Cardiac fibroblast (primary cell): ENCODE data around the gene MTX1.
"Not testable (repeated sequence)": the region's sequence is repeated elsewhere in the genome, so short reads cannot be mapped to it uniquely, and the experiment has no call there.

Source experiments
- DNase-seq, 2 donors: peaks; one replicate each; pipeline versions ENCODE4 v3.0.0 to v3.0.0-alpha.2; 2010; ENCODE audit warnings: low read depth in 2 of 2
- H3K4me3 ChIP-seq, 2 donors: replicated peaks in 1 of 2; 1 replicate in 1 of 2; 2 replicates in 1 of 2; pipeline ENCODE4 v1.5.1; 2011; ENCODE audit warnings: low read depth in 2 of 2, low read length in 2 of 2, mild to moderate bottlenecking in 2 of 2, moderate library complexity in 1 of 2
- CTCF ChIP-seq: IDR thresholded peaks from one replicate; pipeline ENCODE4 v1.5.1; 2011; ENCODE audit warnings: low read depth, mild to moderate bottlenecking, low read length, inconsistent platforms

Gene MTX1

GRCh38 chr1:155241841-155242264 is 33.4 kb downstream of the MTX1 start:
- no peak for DNase-seq
- no peak overlapping the region for H3K4me3 ChIP-seq
- TF ChIP-seq CTCF, result no peak

GRCh38 chr1:155242805-155243358 is 34.4 kb downstream of the MTX1 start:
- TF ChIP-seq CTCF, result no peak
- peak overlapping the region in 1 of 2 donors; percentile 71 for H3K4me3 ChIP-seq
- DNase-seq, result peak in 1 of 2 donors; percentile 37

GRCh38 chr1:155244368-155245162 is 36.1 kb downstream of the MTX1 start:
- H3K4me3 ChIP-seq, result peak overlapping the region; percentile 65 to 71
- TF ChIP-seq CTCF, result peak; percentile 18
- peak; percentile 100 for DNase-seq

GRCh38 chr1:155245163-155245524 is 36.6 kb downstream of the MTX1 start:
- no peak for DNase-seq
- H3K4me3 ChIP-seq, result peak overlapping the region; percentile 32 to 71
- no peak for TF ChIP-seq CTCF

- DNase-seq, H3K4me3 ChIP-seq: not testable (repeated sequence)
Measured at GRCh38 chr1:155246796-155247195, 38.3 kb downstream of the MTX1 start.

GRCh38 chr1:155247667-155248553 is 39.4 kb downstream of the MTX1 start:
- no peak overlapping the region for H3K4me3 ChIP-seq
- TF ChIP-seq CTCF, result no peak

GRCh38 chr1:155250246-155250632 is 41.7 kb downstream of the MTX1 start:
- DNase-seq, result no peak
- no peak for TF ChIP-seq CTCF
- H3K4me3 ChIP-seq, result no peak overlapping the region

More at GRCh38 chr1:155247667-155248553, 39.4 kb downstream of the MTX1 start:
- no peak for DNase-seq
